Muscle of leg (tissue), 11 donors: Measurements from ENCODE around the gene ZBED4. TPM values are rescaled to one million over a fixed set of nuclear protein-coding genes. Genes with fewer than 3 reads are reported as not detected.
"Not testable (repeated sequence)": the region's sequence is repeated elsewhere in the genome, so short reads cannot be mapped to it uniquely, and the experiment has no call there.

Experiments used
- DNase-seq: peaks from one replicate; pipeline ENCODE4 v3.0.0; 2013
- H3K27ac ChIP-seq: one replicate; pipeline ENCODE4 v1.5.1; 2013; ENCODE audit warnings: mild to moderate bottlenecking, low read length, control low read depth
- H3K27me3 ChIP-seq: one replicate; pipeline ENCODE4 v1.6.1; 2013; ENCODE audit warnings: low read length; ENCODE audit not compliant: control insufficient read depth, insufficient read depth
- H3K36me3 ChIP-seq: one replicate; pipeline ENCODE4 v1.6.1; 2013; ENCODE audit warnings: low read length; ENCODE audit not compliant: control insufficient read depth, insufficient read depth
- H3K4me1 ChIP-seq: one replicate; pipeline ENCODE4 v1.6.1; 2013; ENCODE audit warnings: low read length; ENCODE audit not compliant: control insufficient read depth, insufficient read depth
- H3K4me3 ChIP-seq: one replicate; pipeline ENCODE4 v1.5.1; 2013; ENCODE audit warnings: low read length, control low read depth
- H3K9me3 ChIP-seq: replicated peaks from 2 replicates; pipeline ENCODE4 v1.6.1; 2013; ENCODE audit warnings: low read depth, low read length; ENCODE audit not compliant: control insufficient read depth
- WGBS: methylation state at CpG from one replicate; pipeline ENCODE4 v1.1.5; 2013; ENCODE audit warnings: missing lambda C conversion rate; ENCODE audit not compliant: insufficient coverage; 5-methylcytosine and 5-hydroxymethylcytosine counted together
- polyA plus RNA-seq, 8 donors: library from polyadenylated mRNA; unstranded; fragments of 120-200 nt; gene quantifications; one replicate each; pipeline versions ENCODE4 v1.2.1 to v1.2.3, GENCODE V29; 2013; ENCODE audit warnings: inconsistent platforms in 1 of 8, low replicate concordance in 1 of 8; ENCODE audit not compliant: insufficient read length in 8 of 8, insufficient read depth in 1 of 8
- total RNA-seq: library from RNA; stranded (reverse); fragments of 120-200 nt; gene quantifications from one replicate; pipeline ENCODE4 v1.2.4, GENCODE V29; 2013

The ZBED4 gene
- total and polyA plus RNA-seq, 9 donors = 7.3 to 15.9 (median 12.9) TPM

GRCh38 chr22:49845241-49845640, 8.4 kb upstream of the ZBED4 start:
- DNase-seq = no peak
- WGBS = 80% methylated on average over 5 of the region's 16 CpGs
- H3K9me3 ChIP-seq = no peaks in the 10 kb centered on the region
- H3K36me3 ChIP-seq = no peaks in the 10 kb centered on the region
- H3K27me3 ChIP-seq = peaks cover 66% of the 10 kb centered on the region
- H3K4me3 ChIP-seq = no peak overlapping the region
- peaks cover 10% of the 10 kb centered on the region for H3K4me1 ChIP-seq
- H3K27ac ChIP-seq = no peak overlapping the region

- Histone ChIP-seq H3K27ac (no peak overlapping the region), H3K4me3 (no peak overlapping the region), H3K36me3 (no peaks in the 10 kb centered on the region), H3K4me1 (peaks cover 10% of the 10 kb centered on the region), H3K27me3 (peaks cover 72% of the 10 kb centered on the region), H3K9me3 (no peaks in the 10 kb centered on the region)
- no peak for DNase-seq
- WGBS = 66% methylated on average over 12 of the region's 19 CpGs
Measured at GRCh38 chr22:49845666-49846459, 7.8 kb upstream of the ZBED4 start.

GRCh38 chr22:49847751-49848689, 5.6 kb upstream of the ZBED4 start:
- Histone ChIP-seq H3K36me3 (no peaks in the 10 kb centered on the region), H3K27ac (no peak overlapping the region), H3K9me3 (no peaks in the 10 kb centered on the region), H3K4me3 (peak overlapping the region; percentile 8), H3K4me1 (peaks cover 14% of the 10 kb centered on the region), H3K27me3 (peaks cover 80% of the 10 kb centered on the region)
- WGBS = 12% methylated on average over 62 of the region's 64 CpGs
- DNase-seq = no peak

- WGBS = 0% methylated on average over 29 of the region's 51 CpGs
- Histone ChIP-seq H3K9me3 (no peaks in the 10 kb centered on the region), H3K36me3 (no peaks in the 10 kb centered on the region), H3K4me1 (peaks cover 14% of the 10 kb centered on the region), H3K4me3 (no peak overlapping the region), H3K27me3 (peaks cover 80% of the 10 kb centered on the region), H3K27ac (no peak overlapping the region)
- no peak for DNase-seq
Measured at GRCh38 chr22:49848690-49849160, 4.9 kb upstream of the ZBED4 start.

- peaks cover 14% of the 10 kb centered on the region for H3K4me1 ChIP-seq
- DNase-seq = no peak
- no peaks in the 10 kb centered on the region for H3K36me3 ChIP-seq
- no peak overlapping the region for H3K27ac ChIP-seq
- peaks cover 75% of the 10 kb centered on the region for H3K27me3 ChIP-seq
- under 1% methylated on average over 63 of the region's 89 CpGs for WGBS
- H3K9me3 ChIP-seq = no peaks in the 10 kb centered on the region
- no peak overlapping the region for H3K4me3 ChIP-seq
Measured at GRCh38 chr22:49849161-49850020, 4.3 kb upstream of the ZBED4 start.

GRCh38 chr22:49850021-49850911, 3.4 kb upstream of the ZBED4 start:
- Histone ChIP-seq H3K9me3 (no peaks in the 10 kb centered on the region), H3K36me3 (no peaks in the 10 kb centered on the region), H3K27me3 (peaks cover 67% of the 10 kb centered on the region), H3K27ac (no peak overlapping the region), H3K4me1 (peaks cover 22% of the 10 kb centered on the region), H3K4me3 (no peak overlapping the region)
- 51% methylated on average over 16 of the region's 31 CpGs for WGBS
- DNase-seq = no peak

- no peak overlapping the region for H3K27ac ChIP-seq
- H3K36me3 ChIP-seq = no peaks in the 10 kb centered on the region
- no peak for DNase-seq
- peaks cover 31% of the 10 kb centered on the region for H3K4me1 ChIP-seq
- H3K9me3 ChIP-seq = no peaks in the 10 kb centered on the region
- 70% methylated on average over 4 of the region's 10 CpGs for WGBS
- H3K27me3 ChIP-seq = peaks cover 58% of the 10 kb centered on the region
- H3K4me3 ChIP-seq = no peak overlapping the region
Measured at GRCh38 chr22:49850959-49851802, 2.5 kb upstream of the ZBED4 start.

- Histone ChIP-seq H3K4me3 (peak overlapping the region; percentile 76), H3K27me3 (peaks cover 45% of the 10 kb centered on the region), H3K4me1 (peaks cover 33% of the 10 kb centered on the region)
- not testable (repeated sequence) for H3K27ac ChIP-seq, DNase-seq, H3K36me3 ChIP-seq, H3K9me3 ChIP-seq
- WGBS = 0% methylated on average over 1 of the region's 13 CpGs
Measured at GRCh38 chr22:49852568-49852897, 1.1 kb upstream of the ZBED4 start.
